Keratinocyte (primary cell): Measurements from ENCODE around the gene CSF3R. TPM values are rescaled to one million over a fixed set of nuclear protein-coding genes. Genes with fewer than 3 reads are reported as not detected.

Source experiments
- DNase-seq: peaks from one replicate; pipeline ENCODE4 v3.0.0-alpha.2; 2011; ENCODE audit warnings: low read depth, missing footprints, low spot score
- FAIRE-seq: peaks from 2 replicates; lab custom pipeline; 2011; peaks lifted over from hg19 to GRCh38; lab: Jason Lieb, UNC
- H2AFZ ChIP-seq: 2 replicates; pipeline ENCODE4 v1.6.0; 2012; ENCODE audit warnings: low read length, control low read depth, inconsistent platforms; ENCODE audit not compliant: control insufficient read depth
- H3K27ac ChIP-seq: 2 replicates; pipeline ENCODE4 v1.5.1; 2011; ENCODE audit warnings: low read length; ENCODE audit not compliant: control insufficient read depth, insufficient read depth
- H3K27me3 ChIP-seq: 3 replicates; pipeline ENCODE4 v1.6.0; 2011; ENCODE audit warnings: low read length; ENCODE audit not compliant: control insufficient read depth, insufficient read depth; ENCODE audit errors: extremely low read depth
- H3K36me3 ChIP-seq, 2 experiments: 2 replicates in 1 of 2; 3 replicates in 1 of 2; pipeline ENCODE4 v1.5.1; 2011; ENCODE audit warnings: low read length in 2 of 2, mild to moderate bottlenecking in 1 of 2; ENCODE audit not compliant: control insufficient read depth in 2 of 2, insufficient read depth in 2 of 2; ENCODE audit errors: extremely low read depth in 1 of 2
- H3K4me1 ChIP-seq: 3 replicates; pipeline ENCODE4 v1.5.1; 2011; ENCODE audit warnings: low read length; ENCODE audit not compliant: control insufficient read depth, insufficient read depth; ENCODE audit errors: extremely low read depth
- H3K4me2 ChIP-seq: 3 replicates; pipeline ENCODE4 v1.6.0; 2011; ENCODE audit warnings: low read depth, low read length; ENCODE audit not compliant: control insufficient read depth, insufficient read depth; ENCODE audit errors: extremely low read depth
- H3K4me3 ChIP-seq, 3 experiments: fragments of 200-600 bp in 1 of 3; sonication (generic) in 1 of 3; 2 replicates in 2 of 3; 3 replicates in 1 of 3; pipeline ENCODE4 v1.5.1; 2011 to 2016; ENCODE audit warnings: low read length in 3 of 3, mild to moderate bottlenecking in 3 of 3, control low read depth in 2 of 3, inconsistent platforms in 1 of 3, low read depth in 1 of 3, mixed read lengths in 1 of 3, mixed run types in 1 of 3, moderate library complexity in 1 of 3; ENCODE audit not compliant: control insufficient read depth in 2 of 3, insufficient read depth in 2 of 3; ENCODE audit errors: extremely low read depth in 1 of 3
- H3K79me2 ChIP-seq: 2 replicates; pipeline ENCODE4 v1.6.0; 2012; ENCODE audit warnings: low read length; ENCODE audit not compliant: control insufficient read depth, insufficient read depth
- H3K9ac ChIP-seq: 3 replicates; pipeline ENCODE4 v1.6.0; 2011; ENCODE audit warnings: low read length; ENCODE audit not compliant: control insufficient read depth, insufficient read depth; ENCODE audit errors: extremely low read depth
- H3K9me1 ChIP-seq: 3 replicates; pipeline ENCODE4 v1.6.0; 2011; ENCODE audit warnings: low read length; ENCODE audit not compliant: control insufficient read depth, insufficient read depth; ENCODE audit errors: extremely low read depth
- H3K9me3 ChIP-seq: 2 replicates; pipeline ENCODE4 v1.5.1; 2012; ENCODE audit warnings: low read depth, low read length; ENCODE audit not compliant: control insufficient read depth
- H4K20me1 ChIP-seq: 3 replicates; pipeline ENCODE4 v1.6.0; 2011; ENCODE audit warnings: low read length; ENCODE audit not compliant: control insufficient read depth, insufficient read depth; ENCODE audit errors: extremely low read depth
- EZH2 ChIP-seq: IDR thresholded peaks from one replicate; pipeline ENCODE4 v1.6.1; 2012; ENCODE audit warnings: inconsistent platforms, mild to moderate bottlenecking, low read length, moderate library complexity
- dilution Hi-C: fragments of 300-500 bp; cut with MboI; formaldehyde crosslinking; loops from one replicate; pipeline ENCODE4 v1.7.0; 2020; ENCODE audit warnings: low sequenced_read_pairs; ENCODE audit not compliant: extremely low pct_ligation_motif_present
- polyA plus RNA-seq, 5 experiments: library from polyadenylated mRNA; depleted of rRNA in 3 of 5; stranded (reverse) in 3 of 5; stranded (forward) in 1 of 5; unstranded in 1 of 5; fragments of >200 nt; gene quantifications; 1 replicate in 1 of 5; 2 replicates in 3 of 5; 3 replicates in 1 of 5; pipeline versions ENCODE4 v1.2.1 to v1.2.3, GENCODE V29; 2011 to 2012; ENCODE audit warnings: missing spikeins in 2 of 5, low read depth in 1 of 5, low replicate concordance in 1 of 5
- TF ChIP-seq, protein P1 (sequence below), 3 experiments: IDR thresholded peaks in 1 of 3; conservative IDR thresholded peaks in 1 of 3; optimal IDR thresholded peaks in 1 of 3; 2 replicates in 2 of 3; 3 replicates in 1 of 3; pipeline versions ENCODE3 to v1.5.1; 2011; ENCODE audit warnings: low read length in 3 of 3, mild to moderate bottlenecking in 3 of 3, moderate library complexity in 2 of 3, control low read depth in 1 of 3, inconsistent platforms in 1 of 3; ENCODE audit not compliant: insufficient read depth in 2 of 3; ENCODE audit errors: extremely low read depth in 1 of 3

Gene CSF3R
- polyA plus RNA-seq, 1 donor (not counting 4 experiments of a cell fraction or from before 2014, with no cell fraction given) = not detected

GRCh38 chr1:36420409-36420808, 62.3 kb downstream of the CSF3R start:
- H2AFZ ChIP-seq = peak overlapping the region; percentile 14

DNA sequence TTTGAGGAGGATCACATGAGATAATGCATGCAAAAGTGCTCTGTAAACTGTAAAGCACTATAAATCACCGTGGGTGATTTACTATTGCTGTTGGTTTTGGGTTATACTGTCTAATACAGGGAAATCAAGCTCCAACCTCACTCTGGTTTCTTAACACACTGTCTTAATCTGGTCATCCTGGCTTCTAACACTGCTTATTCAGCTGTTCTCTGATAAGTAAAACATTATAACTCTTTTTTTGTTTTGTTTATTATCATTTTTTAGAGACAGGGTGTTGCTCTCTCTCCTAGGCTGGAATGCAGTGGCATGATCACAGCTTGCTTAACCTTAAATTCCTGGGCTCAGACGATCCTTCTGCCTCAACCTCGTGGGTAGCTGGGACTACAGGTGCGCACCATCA, 63.1 kb downstream of the CSF3R start:
- H3K4me3 ChIP-seq = no peak overlapping the region
- TF ChIP-seq, protein P1, sequence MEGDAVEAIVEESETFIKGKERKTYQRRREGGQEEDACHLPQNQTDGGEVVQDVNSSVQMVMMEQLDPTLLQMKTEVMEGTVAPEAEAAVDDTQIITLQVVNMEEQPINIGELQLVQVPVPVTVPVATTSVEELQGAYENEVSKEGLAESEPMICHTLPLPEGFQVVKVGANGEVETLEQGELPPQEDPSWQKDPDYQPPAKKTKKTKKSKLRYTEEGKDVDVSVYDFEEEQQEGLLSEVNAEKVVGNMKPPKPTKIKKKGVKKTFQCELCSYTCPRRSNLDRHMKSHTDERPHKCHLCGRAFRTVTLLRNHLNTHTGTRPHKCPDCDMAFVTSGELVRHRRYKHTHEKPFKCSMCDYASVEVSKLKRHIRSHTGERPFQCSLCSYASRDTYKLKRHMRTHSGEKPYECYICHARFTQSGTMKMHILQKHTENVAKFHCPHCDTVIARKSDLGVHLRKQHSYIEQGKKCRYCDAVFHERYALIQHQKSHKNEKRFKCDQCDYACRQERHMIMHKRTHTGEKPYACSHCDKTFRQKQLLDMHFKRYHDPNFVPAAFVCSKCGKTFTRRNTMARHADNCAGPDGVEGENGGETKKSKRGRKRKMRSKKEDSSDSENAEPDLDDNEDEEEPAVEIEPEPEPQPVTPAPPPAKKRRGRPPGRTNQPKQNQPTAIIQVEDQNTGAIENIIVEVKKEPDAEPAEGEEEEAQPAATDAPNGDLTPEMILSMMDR (optimal IDR thresholded peaks at IDR 0.05 in 1 of 3, IDR thresholded peaks at IDR 0.05 in 1 of 3, conservative IDR thresholded peaks at IDR 0.05 in 1 of 3; ENCODE audit: extremely low read depth in 1 of 3, insufficient read depth in 2 of 3, low read length in 3 of 3) = no peak
- no peak for TF ChIP-seq EZH2
- H3K4me1 ChIP-seq = peaks cover 11% of the 10 kb centered on the region
- no peak overlapping the region for H3K9ac ChIP-seq
- no peaks in the 10 kb centered on the region for H3K79me2 ChIP-seq
- no peaks in the 10 kb centered on the region for H3K36me3 ChIP-seq
- H2AFZ ChIP-seq = no peak overlapping the region
- no peaks in the 10 kb centered on the region for H3K27me3 ChIP-seq
- no peak overlapping the region for H3K4me2 ChIP-seq
- no peaks in the 10 kb centered on the region for H4K20me1 ChIP-seq
- dilution Hi-C loops = no loop called here
- no peak overlapping the region for H3K27ac ChIP-seq
- FAIRE-seq (no peak), DNase-seq (no peak)
- H3K9me3 ChIP-seq = no peaks in the 10 kb centered on the region
- no peaks in the 10 kb centered on the region for H3K9me1 ChIP-seq

More at GRCh38 chr1:36420409-36420808, 62.3 kb downstream of the CSF3R start:
- DNase-seq (no peak), FAIRE-seq (no peak)
- no peaks in the 10 kb centered on the region for H3K27me3 ChIP-seq
- no peaks in the 10 kb centered on the region for H4K20me1 ChIP-seq
- H3K79me2 ChIP-seq = no peaks in the 10 kb centered on the region
- H3K9ac ChIP-seq = no peak overlapping the region
- no peaks in the 10 kb centered on the region for H3K36me3 ChIP-seq
- peaks cover 11% of the 10 kb centered on the region for H3K4me1 ChIP-seq
- H3K9me3 ChIP-seq = no peaks in the 10 kb centered on the region
- dilution Hi-C loops = no loop called here
- no peak overlapping the region for H3K27ac ChIP-seq
- no peak overlapping the region for H3K4me2 ChIP-seq
- H3K9me1 ChIP-seq = no peaks in the 10 kb centered on the region
- no peak overlapping the region for H3K4me3 ChIP-seq
- TF ChIP-seq, protein P1 (optimal IDR thresholded peaks at IDR 0.05 in 1 of 3, IDR thresholded peaks at IDR 0.05 in 1 of 3, conservative IDR thresholded peaks at IDR 0.05 in 1 of 3; ENCODE audit: extremely low read depth in 1 of 3, insufficient read depth in 2 of 3, low read length in 3 of 3) = no peak
- TF ChIP-seq EZH2 = no peak
